Tibial nerve (tissue), 3 donors: ENCODE data around the gene PPTC7.

Experiments used
- CTCF ChIP-seq, 5 experiments: fragments of 200-600 bp in 3 of 5; fragments of 450-650 bp in 2 of 5; sonication (generic) in 3 of 5; IDR thresholded peaks; one replicate each; pipeline ENCODE4 v1.5.1; 2016 to 2019; ENCODE audit warnings: antibody characterized with exemption in 5 of 5, mild to moderate bottlenecking in 3 of 5, moderate library complexity in 2 of 5
- POLR2A ChIP-seq, 2 donors: fragments of 450-650 bp; IDR thresholded peaks; one replicate each; pipeline ENCODE4 v1.6.1; 2017; ENCODE audit warnings: antibody characterized with exemption in 2 of 2, mild to moderate bottlenecking in 2 of 2, moderate library complexity in 2 of 2

DNA sequence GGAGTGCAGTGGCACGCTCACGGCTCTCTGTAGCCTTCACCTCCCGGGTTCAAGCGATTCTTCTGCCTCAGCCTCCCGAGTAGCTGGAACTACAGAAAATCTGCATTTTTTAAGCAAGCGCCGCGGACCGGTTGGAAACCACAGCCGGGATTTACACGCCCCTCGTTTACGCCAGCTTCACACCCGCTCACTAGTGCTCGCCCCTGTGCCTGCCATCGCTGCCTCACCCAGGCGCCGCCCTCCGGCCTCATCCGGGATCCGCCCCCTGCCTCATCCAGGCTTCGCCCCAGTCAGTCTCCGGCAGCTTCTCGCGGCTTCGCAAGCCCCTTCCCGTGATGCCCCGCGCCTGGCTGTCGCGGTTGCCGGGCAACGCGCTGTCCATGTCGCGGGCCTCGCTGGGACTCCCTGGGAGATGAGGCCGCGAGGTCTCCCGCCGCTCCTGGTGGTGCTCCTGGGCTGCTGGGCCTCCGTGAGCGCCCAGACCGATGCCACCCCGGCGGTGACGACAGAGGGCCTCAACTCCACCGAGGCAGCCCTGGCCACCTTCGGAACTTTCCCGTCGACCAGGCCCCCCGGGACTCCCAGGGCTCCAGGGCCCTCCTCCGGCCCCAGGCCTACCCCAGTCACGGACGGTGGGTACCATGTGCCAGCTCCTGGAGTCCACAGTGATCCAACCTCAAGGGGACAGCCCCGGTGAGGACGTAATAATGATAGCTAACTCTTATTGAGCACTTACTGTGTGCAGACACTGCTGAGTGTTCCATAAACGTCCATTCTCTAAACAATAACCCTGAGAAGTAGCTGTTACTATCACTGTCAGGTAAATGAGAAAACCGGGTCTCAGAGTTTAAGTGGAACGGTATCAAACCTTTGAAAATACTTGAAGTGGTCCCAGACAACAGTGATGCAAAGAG is 30.9 kb upstream of the PPTC7 start, which contains the start of gene TCTN1:
- TF ChIP-seq CTCF (IDR thresholded peaks at IDR 0.05) (peak in 2 of 5 experiments; percentile 43 to 60), POLR2A (IDR thresholded peaks at IDR 0.05) (peak; percentile 35 to 87)
